Nephron (organoid): ENCODE data around the gene SLC22A16.

ENCODE experiments used
- H3K27ac Mint-ChIP-seq, 3 experiments: 2 replicates each; pipeline ENCODE4 v1.8.0; 2020; ENCODE audit warnings: mixed read lengths in 3 of 3, mild to moderate bottlenecking in 2 of 3, moderate library complexity in 1 of 3
- H3K27me3 Mint-ChIP-seq: 2 replicates; pipeline ENCODE4 v1.8.0; 2021; ENCODE audit warnings: low read depth, mild to moderate bottlenecking, moderate library complexity, mixed read lengths
- H3K36me3 Mint-ChIP-seq: 2 replicates; pipeline ENCODE4 v1.8.0; 2020; ENCODE audit warnings: low read depth, mixed read lengths
- H3K4me1 Mint-ChIP-seq: 2 replicates; pipeline ENCODE4 v1.8.0; 2020; ENCODE audit warnings: mixed read lengths
- H3K4me3 Mint-ChIP-seq, 3 experiments: 2 replicates each; pipeline ENCODE4 v1.8.0; 2020; ENCODE audit warnings: mild to moderate bottlenecking in 3 of 3, mixed read lengths in 3 of 3, moderate library complexity in 2 of 3
- H3K9me3 Mint-ChIP-seq: 2 replicates; pipeline ENCODE4 v1.8.0; 2020; ENCODE audit warnings: mixed read lengths
- CTCF ChIP-seq, 3 experiments: fragments of 200-600 bp; sonication (generic); IDR thresholded peaks; one replicate each; pipeline ENCODE4 v1.5.0; 2021; ENCODE audit warnings: antibody characterized with exemption in 3 of 3; ENCODE audit not compliant: unreplicated experiment in 3 of 3

Gene SLC22A16

GRCh38 chr6:110486756-110487155 lies 10.3 kb upstream of the SLC22A16 start:
- H3K27me3 Mint-ChIP-seq = no peaks in the 10 kb centered on the region
- peaks cover 10% of the 10 kb centered on the region for H3K4me1 Mint-ChIP-seq
- H3K36me3 Mint-ChIP-seq = no peaks in the 10 kb centered on the region
- H3K27ac Mint-ChIP-seq = peak overlapping the region in 1 of 3 experiments; percentile 29
- no peaks in the 10 kb centered on the region for H3K9me3 Mint-ChIP-seq
- TF ChIP-seq CTCF (IDR thresholded peaks at IDR 0.05; ENCODE audit: unreplicated experiment in 3 of 3) = no peak
- H3K4me3 Mint-ChIP-seq = no peak overlapping the region

- Mint-ChIP-seq H3K27me3 (no peaks in the 10 kb centered on the region), H3K36me3 (no peaks in the 10 kb centered on the region), H3K9me3 (no peaks in the 10 kb centered on the region), H3K4me1 (peaks cover 5% of the 10 kb centered on the region), H3K27ac (no peak overlapping the region), H3K4me3 (no peak overlapping the region)
- no peak for TF ChIP-seq CTCF (IDR thresholded peaks at IDR 0.05; ENCODE audit: unreplicated experiment in 3 of 3)
These were observed 9.1 kb upstream of the SLC22A16 start for GRCh38 chr6:110485491-110485890.

GRCh38 chr6:110484321-110484720 lies 7.9 kb upstream of the SLC22A16 start:
- H3K27ac Mint-ChIP-seq = no peak overlapping the region
- no peak for TF ChIP-seq CTCF (IDR thresholded peaks at IDR 0.05; ENCODE audit: unreplicated experiment in 3 of 3)
- H3K36me3 Mint-ChIP-seq = no peaks in the 10 kb centered on the region
- no peaks in the 10 kb centered on the region for H3K4me1 Mint-ChIP-seq
- H3K9me3 Mint-ChIP-seq = peaks cover 7% of the 10 kb centered on the region
- no peak overlapping the region for H3K4me3 Mint-ChIP-seq
- no peaks in the 10 kb centered on the region for H3K27me3 Mint-ChIP-seq

GRCh38 chr6:110482774-110483400 lies 6.5 kb upstream of the SLC22A16 start:
- Mint-ChIP-seq H3K27me3 (no peaks in the 10 kb centered on the region), H3K9me3 (peaks cover 13% of the 10 kb centered on the region), H3K36me3 (no peaks in the 10 kb centered on the region), H3K27ac (no peak overlapping the region), H3K4me1 (peaks cover 8% of the 10 kb centered on the region), H3K4me3 (no peak overlapping the region)
- TF ChIP-seq CTCF (IDR thresholded peaks at IDR 0.05; ENCODE audit: unreplicated experiment in 3 of 3) = no peak

- Mint-ChIP-seq H3K9me3 (peaks cover 13% of the 10 kb centered on the region), H3K27ac (no peak overlapping the region), H3K4me3 (no peak overlapping the region), H3K4me1 (peaks cover 8% of the 10 kb centered on the region), H3K27me3 (no peaks in the 10 kb centered on the region), H3K36me3 (no peaks in the 10 kb centered on the region)
- no peak for TF ChIP-seq CTCF (IDR thresholded peaks at IDR 0.05; ENCODE audit: unreplicated experiment in 3 of 3)
These were observed 4.7 kb upstream of the SLC22A16 start for GRCh38 chr6:110481081-110481480.

GRCh38 chr6:110475066-110475653 lies 1.3 kb downstream of the SLC22A16 start:
- no peaks in the 10 kb centered on the region for H3K27me3 Mint-ChIP-seq
- H3K36me3 Mint-ChIP-seq = no peaks in the 10 kb centered on the region
- peaks cover 16% of the 10 kb centered on the region for H3K9me3 Mint-ChIP-seq
- H3K4me1 Mint-ChIP-seq = peaks cover 8% of the 10 kb centered on the region
- TF ChIP-seq CTCF (IDR thresholded peaks at IDR 0.05; ENCODE audit: unreplicated experiment in 3 of 3) = no peak
- H3K4me3 Mint-ChIP-seq = no peak overlapping the region
- H3K27ac Mint-ChIP-seq = peak overlapping the region in 1 of 3 experiments; percentile 19
